SKM-1 (cell line): Measurements from ENCODE around the gene DPH6.

ENCODE experiments used
- DNase-seq: peaks from one replicate; lab custom pipeline; 2025; ENCODE audit not compliant: unreplicated experiment; lab: John Stamatoyannopoulos, UW

DPH6 gene

DNA sequence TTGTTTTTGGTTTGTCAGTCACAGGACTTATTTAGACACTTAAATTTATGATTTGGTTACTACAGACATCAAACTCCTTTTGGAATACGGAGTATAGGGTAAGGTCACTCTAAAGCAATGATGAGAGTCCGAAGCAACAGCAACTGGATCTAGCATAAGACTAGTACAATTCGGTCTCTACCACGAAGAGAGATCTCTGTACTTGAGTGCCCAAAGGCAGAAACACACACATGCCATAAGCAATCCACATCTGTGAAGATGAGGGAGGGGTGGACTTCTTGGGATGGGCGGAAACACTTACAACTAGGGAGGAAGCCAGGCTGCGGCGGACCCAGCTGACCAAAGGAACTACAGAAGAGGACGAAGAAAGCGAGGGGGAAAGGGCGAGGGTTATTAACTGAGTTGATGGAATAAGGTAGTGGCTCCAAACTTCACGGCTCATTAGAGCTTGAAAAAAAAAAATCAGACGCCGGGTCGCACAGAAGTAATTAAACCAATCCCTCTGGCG, 595 bp downstream of the DPH6 start:
- DNase-seq = no peak

DNA sequence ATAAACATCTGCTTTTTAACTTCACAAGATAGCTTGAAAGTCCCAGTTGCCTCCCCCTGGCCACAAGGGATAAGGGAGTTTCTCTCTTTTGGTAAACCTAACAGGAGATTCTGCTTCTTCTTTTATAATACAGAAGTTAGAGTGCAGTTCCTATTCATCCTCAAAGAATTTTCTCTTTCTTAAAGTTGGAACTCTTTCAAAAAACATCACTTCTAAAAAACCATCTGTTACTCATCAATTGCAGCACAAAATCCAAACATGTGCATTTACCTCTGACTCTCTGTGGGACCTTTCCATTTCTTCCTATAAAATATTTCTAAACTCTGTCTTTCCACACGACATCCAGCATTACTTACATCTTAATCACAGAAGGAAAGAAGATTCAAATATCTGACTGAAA, 5.1 kb downstream of the DPH6 start:
- DNase-seq = no peak

DNA sequence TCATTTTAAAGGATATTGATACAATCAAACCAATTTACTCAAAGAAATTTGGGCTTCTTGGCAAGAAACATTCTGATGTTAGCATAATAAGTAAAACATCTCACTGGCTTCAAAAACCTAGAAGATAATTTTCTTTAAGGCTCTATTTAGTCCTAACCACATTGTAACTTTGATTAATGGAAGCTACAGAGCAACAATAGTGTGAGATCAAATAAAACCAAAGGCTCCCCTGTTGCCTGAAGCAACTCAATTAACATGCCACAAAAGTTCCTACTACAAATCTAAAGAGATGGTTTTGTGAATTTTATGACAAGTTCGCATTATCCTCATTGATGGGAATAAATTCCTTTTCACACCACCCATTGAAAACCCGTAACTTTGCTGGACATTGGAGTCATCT, 5.9 kb downstream of the DPH6 start:
- DNase-seq = no peak

DNA sequence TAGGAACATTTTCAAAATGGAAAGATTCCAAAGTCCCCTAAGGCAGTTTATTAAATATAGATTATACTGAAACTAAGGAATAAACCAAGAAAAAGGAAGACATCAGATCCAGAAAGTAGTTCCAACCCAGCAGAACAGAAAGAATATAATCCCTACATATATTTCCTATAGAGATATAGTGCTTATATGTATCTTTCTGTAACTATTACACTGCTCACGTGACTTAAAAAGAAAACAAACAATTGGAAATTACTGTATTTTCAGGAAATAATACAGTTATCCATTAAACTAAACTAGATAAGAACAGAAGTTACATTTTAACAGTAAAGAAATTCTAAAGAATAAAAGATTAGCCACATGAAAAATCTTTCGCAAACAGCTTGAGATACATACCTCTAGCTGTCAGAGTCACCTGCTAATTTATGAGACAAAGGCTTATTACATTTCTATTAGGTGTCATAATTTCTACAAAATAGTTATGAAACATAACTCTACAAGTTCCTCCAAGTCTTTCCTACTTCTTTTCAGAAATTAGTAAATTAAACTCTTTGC, 10.5 kb downstream of the DPH6 start:
- no peak for DNase-seq

DNA sequence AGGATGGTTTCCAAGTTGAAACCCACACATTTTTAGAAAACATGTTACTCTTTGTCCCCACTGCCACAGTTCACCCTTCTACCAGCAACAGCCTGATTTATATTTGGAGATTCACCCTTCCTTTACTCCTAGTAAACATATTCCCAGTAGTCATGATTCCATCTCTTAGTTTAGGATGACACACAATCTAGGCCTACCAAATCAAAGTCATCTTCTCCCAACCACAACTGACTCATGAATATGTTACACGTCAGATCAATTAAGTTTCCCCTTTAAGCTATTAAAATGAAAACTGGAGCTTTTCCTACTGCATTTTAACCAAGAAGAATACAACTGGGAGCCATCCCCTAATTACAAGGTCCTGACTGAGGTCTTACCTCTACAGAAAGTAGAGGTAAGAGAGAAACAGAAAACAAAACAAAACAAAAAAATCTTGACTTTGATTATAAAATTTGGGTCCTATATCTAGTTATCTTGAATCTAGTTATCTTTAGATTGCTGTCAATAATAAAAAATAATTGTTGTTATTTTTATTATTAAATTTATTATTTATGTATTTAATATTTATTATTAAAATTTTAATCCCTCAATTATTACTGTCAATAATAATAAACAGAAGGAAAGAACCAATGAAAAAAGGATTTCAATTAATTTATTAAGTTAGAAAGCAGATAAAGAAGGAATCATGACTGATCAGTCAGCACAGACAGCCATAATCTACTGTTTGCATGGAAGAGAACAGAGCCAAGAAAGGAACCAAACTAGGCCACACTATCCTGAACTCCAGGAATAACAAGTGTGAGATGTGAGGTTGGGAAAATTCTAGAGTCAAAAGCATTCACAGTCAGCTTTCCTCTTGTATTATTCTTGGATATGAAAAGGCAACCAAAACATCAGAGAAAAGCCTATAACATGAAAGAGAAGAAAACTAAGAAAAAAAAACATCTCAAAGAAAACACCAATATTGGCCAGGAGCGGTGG, 12.5 kb downstream of the DPH6 start:
- no peak for DNase-seq

DNA sequence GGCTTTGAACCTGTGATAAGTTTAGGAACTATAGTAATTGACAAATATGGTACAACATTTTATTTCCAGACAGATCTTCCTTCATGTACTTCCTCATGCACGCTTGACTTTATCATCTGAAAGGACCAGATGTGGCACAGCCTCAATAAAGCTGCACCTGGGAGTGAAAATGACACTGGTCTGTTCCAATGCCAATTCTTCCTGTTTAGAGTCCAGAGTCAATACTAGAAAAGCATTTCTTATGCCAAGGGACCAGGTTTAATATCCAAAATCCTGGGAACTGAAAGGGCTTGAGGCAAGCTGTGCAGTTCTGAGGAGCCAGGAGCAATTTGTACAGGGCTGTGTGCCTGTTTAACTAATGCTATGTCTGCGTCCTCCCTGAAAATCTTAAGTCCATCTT, 15.3 kb downstream of the DPH6 start:
- no peak for DNase-seq

DNA sequence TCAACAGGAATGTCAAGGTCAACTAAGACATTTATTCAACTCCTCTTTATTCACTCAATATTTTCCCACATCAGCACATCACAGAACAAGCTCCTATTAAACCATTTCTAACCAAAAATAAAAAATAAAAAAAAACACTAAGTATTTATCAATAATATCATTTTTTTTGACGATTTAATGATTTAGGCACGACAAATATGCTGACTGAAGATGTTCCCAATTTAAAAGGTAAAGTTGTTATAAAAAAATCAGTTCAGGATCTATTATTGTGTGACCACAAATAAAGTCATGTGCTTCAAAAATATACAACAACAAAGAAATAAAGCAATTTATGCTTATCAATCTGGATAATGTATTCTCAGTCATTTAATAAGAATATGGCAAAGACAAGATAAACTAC, 16.2 kb downstream of the DPH6 start:
- no peak for DNase-seq

DNA sequence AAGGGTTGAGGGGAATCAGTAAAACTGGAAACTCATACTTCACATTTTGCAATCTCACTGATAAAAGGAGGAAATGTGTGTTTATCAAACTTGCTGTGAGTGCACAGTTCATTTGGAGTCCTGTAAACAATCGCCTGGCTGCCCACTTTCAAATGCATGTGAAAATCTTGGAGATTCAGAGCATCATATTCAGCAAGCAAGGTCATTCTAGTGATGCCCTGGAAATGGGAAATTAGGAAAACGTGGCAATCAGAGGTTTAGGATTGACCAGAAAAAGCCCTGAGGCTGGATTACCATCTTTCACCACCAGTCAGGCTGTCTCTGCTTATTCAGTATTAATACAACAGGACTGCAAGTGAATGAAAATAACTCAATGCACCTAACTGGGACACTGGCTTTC, 23.9 kb downstream of the DPH6 start:
- no peak for DNase-seq

DNA sequence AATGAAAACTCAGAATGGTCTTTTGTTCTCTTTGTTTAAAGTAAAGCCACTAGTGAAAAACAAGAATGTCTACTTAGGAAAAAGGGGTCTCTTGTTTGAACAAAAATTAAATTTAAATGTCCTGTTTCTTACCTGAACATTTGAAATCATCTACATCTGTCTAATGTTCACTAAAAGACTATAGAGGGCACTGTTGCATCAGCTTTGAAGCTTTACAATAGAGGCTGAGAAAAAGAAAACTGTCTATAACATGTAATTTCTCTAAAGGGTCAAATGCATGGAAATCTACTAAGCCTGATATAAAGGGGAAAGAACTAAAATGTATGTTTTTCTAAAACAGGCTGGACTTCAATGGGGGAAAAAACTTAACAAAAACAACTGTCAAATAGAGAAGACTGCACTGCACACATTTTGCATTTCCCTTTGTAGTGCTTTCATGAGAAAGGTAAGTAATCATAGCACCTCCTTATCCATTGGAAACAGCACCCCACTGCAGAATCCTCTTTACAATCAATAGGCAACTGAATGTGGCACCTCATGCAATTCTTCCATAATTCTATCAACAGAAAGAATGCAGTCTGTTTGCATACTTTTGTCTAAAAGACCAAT, 26.3 kb downstream of the DPH6 start:
- DNase-seq = peak; percentile 3

DNA sequence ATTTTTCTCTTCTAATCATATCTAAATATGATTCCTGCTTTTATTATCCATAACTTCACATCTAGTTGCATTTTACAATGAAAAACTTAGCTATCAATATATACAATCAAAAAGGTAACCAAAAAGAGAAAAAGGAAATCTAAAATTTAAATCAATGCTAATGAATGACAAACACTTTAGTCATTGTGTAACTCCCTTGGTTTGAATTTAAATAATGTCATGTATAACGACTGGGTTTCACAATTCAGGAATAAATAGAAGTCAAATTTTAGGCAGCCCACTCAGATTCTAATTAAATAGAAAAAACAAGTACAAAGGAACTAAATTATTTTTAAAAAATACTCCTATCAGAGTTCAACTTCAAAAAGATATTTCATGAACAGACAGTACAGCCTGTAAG, 26.9 kb downstream of the DPH6 start:
- no peak for DNase-seq

DNA sequence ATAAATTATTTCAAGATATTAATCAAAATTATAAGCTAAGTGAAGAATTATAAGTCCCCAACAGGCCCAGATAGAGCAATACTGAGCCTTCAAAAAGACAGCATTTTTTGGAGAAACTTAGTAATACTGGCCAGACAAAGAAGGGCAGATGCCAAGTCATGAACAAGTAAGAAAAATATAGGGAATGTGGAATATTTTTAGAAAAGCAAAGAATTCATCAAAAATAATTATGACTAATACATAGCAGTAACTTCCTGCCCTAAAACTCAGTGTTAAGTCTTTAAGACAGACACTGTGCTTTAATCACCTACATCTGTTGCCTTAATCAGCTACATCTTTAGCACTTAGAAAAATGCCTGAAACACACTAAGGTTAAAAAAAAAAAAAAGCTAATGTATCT, 31.2 kb downstream of the DPH6 start:
- DNase-seq = no peak

DNA sequence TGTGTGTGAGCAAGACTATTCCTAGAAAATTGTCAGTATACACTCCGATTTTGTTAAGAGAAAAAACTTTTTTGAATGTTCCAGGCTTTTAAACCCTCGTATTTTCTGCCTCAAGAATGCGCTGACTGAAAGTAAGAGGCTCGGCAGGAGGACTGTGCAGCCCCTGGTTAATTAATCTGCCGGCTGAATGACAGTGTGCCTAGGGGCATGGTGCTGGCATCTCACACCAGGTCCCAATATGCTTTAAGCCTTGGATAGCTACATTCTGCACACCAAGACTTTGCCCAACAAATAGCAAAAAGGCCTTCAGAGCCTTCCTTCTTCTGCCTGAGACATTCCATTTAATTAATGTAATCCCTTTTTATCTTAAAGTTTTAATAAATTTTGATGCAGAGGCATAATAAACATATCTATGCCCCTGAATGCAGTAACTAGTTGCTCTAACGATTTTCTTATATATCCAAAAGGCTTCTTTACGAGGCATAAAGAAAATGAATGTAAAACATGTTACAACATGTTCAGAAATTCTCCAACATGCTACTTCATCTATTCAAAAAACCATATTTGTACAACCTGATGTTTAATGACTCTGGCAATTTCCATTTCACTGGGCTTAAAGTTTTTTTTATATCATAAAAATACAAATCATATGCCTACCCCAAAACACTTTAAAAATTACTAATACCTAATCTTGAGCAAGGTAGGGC, 37.9 kb downstream of the DPH6 start:
- no peak for DNase-seq

DNA sequence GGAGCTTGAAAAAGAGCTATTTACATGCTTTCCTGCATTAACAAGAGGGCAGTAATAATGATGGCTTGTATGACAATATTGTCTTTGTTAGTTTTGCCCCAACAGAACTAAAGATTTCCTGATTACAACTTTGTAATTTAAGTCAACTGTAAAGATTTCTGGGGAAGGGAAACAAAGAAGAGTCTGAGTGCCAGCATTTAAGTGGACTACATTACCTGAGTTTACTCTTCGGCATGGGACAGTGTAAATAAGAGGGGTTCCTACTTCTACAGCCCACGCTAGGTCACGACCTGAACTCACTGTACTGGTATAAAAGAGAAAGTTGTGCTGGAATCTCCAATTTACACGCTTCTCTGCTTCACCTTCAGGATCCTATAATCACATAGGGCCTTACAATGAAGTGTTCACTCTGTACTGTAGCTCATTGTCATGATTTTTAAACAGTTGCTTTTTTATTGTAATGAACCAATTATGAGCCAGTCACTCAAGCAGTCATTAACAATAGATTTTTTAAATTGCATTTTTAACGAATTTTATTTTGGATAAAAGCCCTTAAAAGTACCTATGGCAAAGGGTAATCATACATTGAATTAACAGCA, 39.6 kb downstream of the DPH6 start:
- no peak for DNase-seq

DNA sequence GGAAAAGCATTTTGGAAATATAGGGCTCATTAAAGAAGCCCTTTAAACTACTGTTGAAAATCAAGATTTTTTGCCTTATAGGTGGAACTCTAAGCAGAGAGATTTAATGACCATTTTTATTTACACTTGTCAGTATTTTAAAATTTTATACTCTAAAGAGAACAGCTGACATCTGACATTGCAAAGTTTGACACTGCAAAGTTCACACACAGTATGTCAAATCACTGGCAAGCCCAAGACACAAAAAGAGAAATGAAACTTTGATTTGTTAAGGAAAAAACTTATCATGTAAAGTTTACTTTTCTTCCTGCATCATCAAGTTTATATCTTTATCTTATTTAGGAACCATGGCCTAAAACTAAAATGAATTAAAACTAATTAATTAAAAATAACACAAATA, 40.2 kb downstream of the DPH6 start:
- DNase-seq = no peak

DNA sequence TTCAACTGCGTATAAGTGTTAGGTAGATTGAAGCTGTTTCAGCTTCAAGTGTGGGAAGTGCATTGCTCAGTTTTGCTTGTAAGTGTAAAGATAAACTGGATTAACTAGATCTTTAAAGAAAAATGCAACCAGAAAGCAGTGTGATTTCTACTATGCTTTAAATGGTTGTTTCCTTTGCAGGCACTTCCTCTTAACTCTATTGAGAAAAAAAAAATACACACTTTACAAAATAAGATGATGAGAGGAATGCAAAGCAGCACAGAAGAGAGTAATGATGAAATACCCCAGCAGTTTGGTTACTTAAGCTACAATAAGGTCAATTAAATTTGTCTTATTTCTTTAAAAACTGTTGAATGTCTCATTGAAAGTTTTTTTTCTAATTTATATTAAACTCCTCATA, 40.8 kb downstream of the DPH6 start:
- no peak for DNase-seq

DNA sequence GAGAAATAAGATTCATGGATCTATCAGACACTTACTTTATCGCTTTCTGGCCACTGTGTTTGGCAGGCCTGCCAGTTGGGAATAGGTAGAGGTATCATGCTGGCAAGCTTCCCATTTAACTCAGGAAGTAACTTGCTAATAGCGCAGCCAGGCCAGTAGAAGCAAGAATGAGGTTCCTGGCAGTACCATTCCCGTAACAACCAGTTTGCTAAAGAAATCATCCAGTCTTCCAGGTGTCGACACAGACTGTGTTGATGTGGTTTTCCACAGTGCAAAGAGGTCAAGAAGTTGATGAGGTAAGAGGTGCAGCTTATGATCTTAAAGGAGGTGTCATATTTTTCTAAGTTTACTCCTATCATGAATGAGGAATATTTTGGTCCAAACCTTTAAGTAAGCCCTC, 46.2 kb downstream of the DPH6 start:
- no peak for DNase-seq

DNA sequence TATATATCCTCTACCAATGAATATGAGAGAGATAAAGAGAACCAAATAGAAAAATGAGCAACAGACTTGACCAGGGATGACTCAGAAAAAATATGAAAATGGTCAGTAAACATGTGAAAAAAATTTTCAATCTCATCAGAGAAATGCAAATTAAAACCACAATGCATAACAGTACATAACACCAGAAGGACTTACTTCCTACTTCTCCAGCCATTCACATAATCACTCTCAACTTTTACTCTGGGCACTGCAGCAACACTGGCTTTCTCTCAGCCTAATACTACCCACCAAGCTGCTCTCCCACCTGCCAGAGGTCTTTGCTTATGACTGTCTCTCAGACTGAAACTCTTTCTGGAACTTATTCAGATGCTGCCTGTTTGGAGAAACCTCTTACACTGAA, 49.4 kb downstream of the DPH6 start:
- no peak for DNase-seq

DNA sequence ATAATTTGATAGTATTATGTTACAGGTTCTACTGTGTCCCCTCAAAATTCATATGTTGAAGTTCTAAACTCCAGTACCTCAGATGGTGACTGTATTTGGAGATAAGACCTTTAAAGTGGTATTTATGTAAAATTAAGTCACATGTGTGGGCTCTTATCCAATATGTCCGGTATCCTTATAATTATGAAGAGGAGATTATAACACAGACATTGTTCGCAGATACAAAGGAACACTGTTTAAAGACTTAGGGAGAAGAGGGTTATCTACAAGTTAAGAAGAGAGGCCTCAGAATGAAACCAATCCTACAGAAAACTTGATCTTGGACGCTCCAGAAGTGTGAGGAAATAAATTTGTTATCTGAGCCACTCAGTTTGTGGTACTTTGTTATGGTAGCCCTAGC, 50.9 kb downstream of the DPH6 start:
- DNase-seq = no peak

DNA sequence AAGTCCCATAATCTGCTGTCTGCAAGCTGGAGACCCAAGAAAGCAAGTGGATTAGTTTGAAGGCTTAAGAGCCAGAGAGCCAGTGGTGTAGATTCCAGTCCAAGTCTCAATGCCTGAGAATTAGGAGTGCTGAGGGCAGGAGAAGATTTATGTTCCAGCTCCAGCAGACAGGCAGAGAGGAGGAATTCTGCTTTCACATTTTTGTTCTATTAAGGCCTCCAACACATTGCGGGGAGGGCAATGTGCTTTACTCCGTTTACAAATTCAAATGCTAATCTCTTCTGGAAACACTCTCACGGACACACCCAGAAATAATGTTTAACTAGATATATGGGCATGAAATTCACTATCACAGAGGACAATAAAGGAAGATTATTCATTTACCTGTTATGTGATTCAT, 54.0 kb downstream of the DPH6 start:
- DNase-seq = no peak

DNA sequence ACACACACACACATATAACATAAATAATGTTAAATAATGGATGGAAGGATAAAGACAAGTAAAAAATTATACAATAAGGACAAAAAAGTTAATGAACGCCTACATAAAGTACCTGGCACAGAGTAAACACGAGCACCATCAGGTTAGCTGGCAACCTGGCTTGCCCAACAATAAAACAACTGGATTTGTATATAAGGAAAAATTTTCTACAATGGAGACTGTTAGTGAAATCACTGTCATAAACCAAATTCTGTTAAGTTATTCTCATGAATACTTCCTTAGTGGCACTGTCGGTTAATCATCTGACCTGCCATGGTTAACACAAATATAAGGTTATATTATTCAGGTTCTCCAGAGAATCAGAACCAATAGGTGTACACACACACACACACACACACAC, 54.8 kb downstream of the DPH6 start:
- no peak for DNase-seq

DNA sequence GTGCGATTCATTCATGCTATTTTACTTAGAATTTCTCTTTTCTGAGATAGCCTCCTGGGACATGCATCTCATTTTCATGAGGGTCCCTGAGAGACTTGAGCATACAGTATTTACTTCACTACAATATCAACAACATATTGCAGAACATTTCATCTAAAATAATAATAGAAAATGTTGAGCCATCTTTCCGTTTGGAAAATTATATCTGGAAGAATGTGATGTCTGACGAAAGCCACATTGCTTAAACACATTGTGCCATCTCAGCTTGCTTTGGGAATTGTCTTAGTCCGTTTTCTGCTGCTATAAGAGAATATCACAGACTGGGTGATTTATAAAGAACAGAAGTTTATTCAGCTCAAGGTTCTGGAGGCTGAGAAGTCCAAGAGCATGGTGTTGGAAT, 55.5 kb downstream of the DPH6 start:
- no peak for DNase-seq
